ENCODE results near the gene F12. TPM values are rescaled to one million over a fixed set of nuclear protein-coding genes. Genes with fewer than 3 reads are reported as not detected.

The F12 gene
- total RNA-seq, 1 donor, result 0.27 TPM

Other genes with a start within 250 kb of the F12 start
- gene RAB24, start 105.8 kb downstream of the F12 start, total RNA-seq (ENCODE audit: low replicate concordance), result 11.6 and 104 TPM in 2 replicates
- gene PRELID1, start 105.8 kb downstream of the F12 start, total RNA-seq (ENCODE audit: low replicate concordance), result 118 and 120 TPM in 2 replicates
- gene MXD3, start 97.7 kb downstream of the F12 start, total RNA-seq (ENCODE audit: low replicate concordance), result 2.6 and 17.5 TPM in 2 replicates
- gene LMAN2, start 57.9 kb downstream of the F12 start, total RNA-seq (ENCODE audit: low replicate concordance), result 116 and 190 TPM in 2 replicates
- gene RGS14, start 51.6 kb downstream of the F12 start, total RNA-seq (ENCODE audit: low replicate concordance), result 3.1 and 28.9 TPM in 2 replicates
- not detected in 2 replicates for gene SLC34A1, start 25.1 kb downstream of the F12 start, total RNA-seq (ENCODE audit: low replicate concordance)
- not detected in 2 replicates for gene PFN3, start 8.9 kb downstream of the F12 start, total RNA-seq (ENCODE audit: low replicate concordance)
- 9.3 and 15.7 TPM in 2 replicates for gene GRK6, start 17.1 kb upstream of the F12 start, total RNA-seq (ENCODE audit: low replicate concordance)
- 2.2 and 8.8 TPM in 2 replicates for gene PRR7, start 37.2 kb upstream of the F12 start, total RNA-seq (ENCODE audit: low replicate concordance)
- gene DBN1, start 64.1 kb upstream of the F12 start, total RNA-seq (ENCODE audit: low replicate concordance), result 151 and 188 TPM in 2 replicates
- gene PDLIM7, start 88.0 kb upstream of the F12 start, total RNA-seq (ENCODE audit: low replicate concordance), result 13.7 and 91.4 TPM in 2 replicates
- 0.99 and 1.3 TPM in 2 replicates for gene DOK3, start 100.3 kb upstream of the F12 start, total RNA-seq (ENCODE audit: low replicate concordance)
- gene DDX41, start 107.4 kb upstream of the F12 start, total RNA-seq (ENCODE audit: low replicate concordance), result 58.5 and 138 TPM in 2 replicates
- 13.7 and 20.2 TPM in 2 replicates for gene FAM193B, start 145.0 kb upstream of the F12 start, total RNA-seq (ENCODE audit: low replicate concordance)
- gene TMED9, start 182.6 kb upstream of the F12 start, total RNA-seq (ENCODE audit: low replicate concordance), result 40.9 and 90.7 TPM in 2 replicates
- 16.8 and 21.5 TPM in 2 replicates for gene B4GALT7, start 190.6 kb upstream of the F12 start, total RNA-seq (ENCODE audit: low replicate concordance)

Measured in fibroblast of the aortic adventitia (primary cell).